Jurkat, Clone E6-1 (cell line): Measurements from ENCODE around the gene EIF1.
"Not testable (repeated sequence)": the region's sequence is repeated elsewhere in the genome, so short reads cannot be mapped to it uniquely, and the experiment has no call there.

Experiments used
- DNase-seq: peaks from one replicate; pipeline ENCODE4 v3.0.0-alpha.2; 2011; ENCODE audit warnings: low read depth, low spot score
- H3K4me3 ChIP-seq: 2 replicates; pipeline ENCODE4 v1.5.1; 2011; ENCODE audit warnings: mild to moderate bottlenecking, low read length, control low read depth, moderate library complexity

The EIF1 gene

DNA sequence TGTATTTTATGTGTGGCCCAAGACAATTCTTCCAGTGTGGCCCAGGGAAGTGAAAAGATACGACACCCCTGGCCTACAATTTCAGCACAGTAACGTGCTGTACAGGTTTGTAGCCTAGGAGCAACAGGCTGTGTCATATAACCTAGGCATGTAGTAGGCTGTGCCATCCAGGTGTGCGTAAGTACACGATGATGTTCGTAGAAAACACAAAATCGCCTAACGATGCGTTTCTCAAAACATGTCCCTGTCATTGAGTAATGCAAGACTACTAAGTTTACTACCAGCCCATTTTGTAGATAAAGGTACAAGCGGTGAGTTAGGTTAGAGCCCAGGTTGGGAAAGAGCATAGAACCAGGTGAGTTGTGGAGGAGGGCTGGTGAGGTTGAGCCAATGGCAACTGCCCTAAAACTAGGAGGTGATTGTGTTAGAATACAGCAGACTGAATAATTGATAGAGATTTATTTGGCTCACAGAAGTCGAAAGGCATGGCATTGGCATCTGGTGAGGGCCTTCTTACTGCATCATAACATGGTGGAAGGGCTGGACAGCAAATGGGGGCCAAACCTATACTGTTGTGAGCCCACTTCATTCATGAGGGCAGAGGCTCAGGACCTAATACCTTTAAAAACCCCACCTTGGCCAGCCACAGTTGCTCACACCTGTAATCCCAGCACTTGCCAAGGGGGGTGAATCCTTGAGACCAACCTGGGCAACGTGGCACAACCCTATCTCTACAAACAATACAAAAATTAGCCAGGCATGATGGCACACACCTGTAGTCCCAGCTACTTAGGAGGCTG, 4.2 kb downstream of the EIF1 start:
- no peak for DNase-seq
- H3K4me3 ChIP-seq: no peak overlapping the region

DNA sequence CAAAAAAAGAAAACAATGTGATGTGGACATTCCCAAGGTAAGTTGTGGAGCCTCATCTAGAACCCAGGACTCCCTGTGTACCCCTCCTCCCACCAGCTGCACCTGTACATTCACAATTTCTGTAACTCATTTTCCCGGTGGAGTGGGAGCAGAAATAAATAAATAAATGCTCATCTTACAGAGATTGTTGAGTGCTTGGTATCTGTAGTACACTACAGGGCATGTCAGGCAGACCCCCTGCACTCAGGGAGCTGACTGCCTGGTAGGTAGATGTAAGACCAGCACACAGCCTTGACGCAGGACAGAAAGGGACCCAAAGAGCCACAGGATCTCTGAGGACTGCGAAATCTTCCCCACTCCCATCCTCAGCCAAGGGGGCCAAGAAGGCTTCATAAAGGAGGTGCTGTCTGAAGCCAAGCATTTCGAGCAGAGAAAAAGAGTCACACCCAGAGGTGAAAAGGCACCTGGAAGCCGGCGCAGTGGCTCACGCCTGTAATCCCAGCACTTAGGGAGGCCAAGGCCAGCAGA, 6.5 kb downstream of the EIF1 start:
- no peak for DNase-seq
- no peak overlapping the region for H3K4me3 ChIP-seq

DNA sequence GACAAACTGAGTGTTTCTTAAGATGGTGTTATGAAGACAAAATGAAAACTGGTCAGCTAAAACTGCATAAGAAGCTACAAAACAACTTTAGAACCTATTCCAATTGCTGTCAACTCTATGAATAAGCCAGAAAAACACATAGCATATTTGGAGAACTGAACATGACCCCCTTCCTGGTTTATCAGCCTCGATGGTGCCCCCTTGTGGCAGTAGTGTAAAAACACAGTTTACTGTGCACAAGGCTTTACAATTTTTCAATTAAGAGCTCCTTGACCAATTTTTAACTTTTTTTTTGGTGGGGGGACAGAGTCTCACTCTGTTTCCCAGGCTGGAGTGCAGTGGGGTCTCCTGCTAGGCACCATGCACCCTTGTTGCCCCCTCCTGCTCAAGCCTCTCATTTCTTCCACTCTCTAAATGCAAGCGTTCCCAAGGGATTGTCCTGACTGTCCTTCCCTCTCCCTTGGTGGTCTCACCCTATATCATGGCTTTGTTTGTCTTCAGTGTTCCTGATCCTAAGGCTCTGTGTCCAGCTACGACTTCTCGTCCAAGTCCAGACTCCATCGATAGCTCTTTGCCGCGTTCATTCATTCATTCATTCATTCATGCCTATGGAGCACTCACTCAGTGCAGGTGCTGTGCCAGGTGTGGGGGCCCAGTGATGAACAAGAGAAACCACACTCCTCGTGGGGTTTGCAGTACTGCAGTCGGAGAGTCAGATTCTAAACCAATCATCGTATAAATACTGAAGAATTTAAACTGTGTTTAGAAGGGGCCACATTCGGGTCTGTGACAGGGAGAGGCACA, 7.5 kb downstream of the EIF1 start:
- H3K4me3 ChIP-seq: no peak overlapping the region
- peak; percentile 72 for DNase-seq

DNA sequence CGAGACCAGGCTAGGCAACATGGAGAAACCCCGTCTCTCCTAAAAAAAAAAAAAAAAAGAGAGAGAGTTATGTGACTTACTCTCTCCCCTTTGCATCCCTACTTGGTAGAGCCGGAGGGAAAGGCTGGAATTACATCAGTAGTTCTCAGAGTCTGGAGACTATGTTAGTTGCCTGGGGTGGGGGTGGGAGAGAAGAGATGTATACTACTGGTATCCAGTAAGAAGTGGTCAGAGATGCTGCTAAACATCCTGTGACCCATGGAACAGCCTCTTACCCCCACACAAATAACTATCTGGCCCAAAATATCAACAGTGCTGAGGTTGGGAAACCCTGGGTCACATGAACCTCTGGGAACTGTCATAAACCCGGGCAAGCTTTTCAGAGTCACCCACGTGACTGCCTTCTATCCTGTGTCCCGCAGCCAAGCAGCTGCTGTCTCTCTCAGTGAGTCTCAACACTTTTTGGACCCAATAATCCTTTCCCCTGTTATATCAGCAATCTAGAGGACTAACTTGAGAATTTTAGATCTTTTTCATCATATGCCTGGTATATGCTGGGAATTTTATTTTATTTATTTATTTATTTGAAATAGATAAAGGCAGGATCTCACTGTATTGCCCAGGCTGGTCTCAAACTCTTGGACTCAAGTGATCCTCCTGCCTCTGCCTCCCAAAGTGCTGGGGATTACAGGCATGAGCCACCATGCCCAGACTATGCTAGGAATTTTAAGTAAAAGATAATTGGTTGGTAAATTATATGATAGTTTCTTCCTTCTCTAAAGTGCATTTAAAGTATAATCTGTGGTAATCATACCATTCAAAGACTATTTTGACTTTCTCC, 8.7 kb downstream of the EIF1 start:
- H3K4me3 ChIP-seq: no peak overlapping the region
- no peak for DNase-seq

DNA sequence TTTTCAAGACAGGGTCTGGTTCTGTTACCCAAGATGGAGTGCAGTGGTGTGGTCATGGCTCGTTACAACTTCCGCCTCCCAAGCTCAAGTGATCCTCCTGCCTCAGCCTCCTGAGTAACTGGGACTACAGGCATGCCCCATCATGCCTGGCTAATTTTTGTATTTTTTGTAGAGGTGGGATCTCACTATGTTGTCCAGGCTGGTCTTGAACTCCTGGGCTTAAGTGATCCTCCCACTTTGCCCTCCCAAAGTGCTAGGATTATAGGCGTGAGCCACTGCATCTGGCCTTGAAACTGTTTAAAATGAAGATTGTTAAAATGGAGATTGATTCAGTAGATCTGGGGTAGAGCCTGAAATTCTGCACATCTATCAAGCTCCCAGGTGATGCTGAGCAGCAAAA, 12.2 kb downstream of the EIF1 start:
- H3K4me3 ChIP-seq, DNase-seq: not testable (repeated sequence)

DNA sequence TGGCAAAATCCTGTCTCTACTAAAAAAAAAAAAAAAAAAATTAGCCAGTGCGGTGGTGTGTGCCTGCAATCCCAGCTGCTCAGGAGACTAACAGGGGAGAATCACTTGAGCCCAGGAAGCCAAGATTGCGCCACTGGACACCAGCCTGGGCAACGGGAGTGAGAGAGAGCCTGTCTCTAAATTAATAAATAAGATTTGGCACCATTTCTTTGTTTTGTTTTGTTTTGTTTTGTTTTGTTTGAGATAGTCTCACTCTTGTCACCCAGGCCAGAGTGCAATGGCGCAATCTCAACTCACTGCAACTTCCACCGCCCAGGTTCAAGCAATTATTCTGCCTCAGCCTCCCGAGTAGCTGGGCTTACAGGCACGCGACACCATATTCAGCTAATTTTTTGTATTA, 14.0 kb downstream of the EIF1 start:
- DNase-seq: no peak
- H3K4me3 ChIP-seq: no peak overlapping the region

DNA sequence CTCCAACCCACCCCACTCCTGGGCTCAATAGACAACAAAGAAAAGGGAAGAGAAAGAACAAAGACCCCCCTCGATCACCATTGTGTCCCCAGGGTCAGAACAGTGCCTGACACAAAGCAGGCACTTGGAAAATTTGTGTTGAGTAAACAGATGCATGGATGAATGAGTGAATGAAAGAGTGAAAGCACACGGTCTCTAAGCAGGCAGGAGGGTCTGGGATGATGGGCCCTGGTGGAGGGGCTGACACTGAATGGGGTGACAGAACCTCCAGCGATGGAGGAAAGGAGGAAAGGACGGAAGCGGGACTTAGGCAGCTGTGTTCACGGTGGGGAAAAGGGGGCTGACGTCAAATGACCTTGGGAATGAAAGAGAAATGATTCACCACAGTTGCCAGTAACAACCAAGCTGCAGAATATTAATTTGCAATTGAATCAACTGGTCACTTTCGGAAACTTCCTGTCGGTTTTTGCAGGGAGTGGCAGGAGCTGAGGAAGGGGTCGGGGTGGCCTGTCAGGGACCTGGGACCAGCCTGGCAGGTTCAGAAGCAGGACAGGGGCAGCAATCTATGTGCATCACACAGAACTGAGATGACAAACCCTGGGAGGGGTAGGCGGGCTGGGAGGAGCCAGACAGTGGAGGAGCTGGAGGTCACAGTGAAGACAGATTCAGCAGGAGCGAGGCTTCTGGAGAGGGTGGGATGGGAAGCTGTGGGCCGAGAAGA, 16.7 kb downstream of the EIF1 start:
- no peak overlapping the region for H3K4me3 ChIP-seq
- no peak for DNase-seq

DNA sequence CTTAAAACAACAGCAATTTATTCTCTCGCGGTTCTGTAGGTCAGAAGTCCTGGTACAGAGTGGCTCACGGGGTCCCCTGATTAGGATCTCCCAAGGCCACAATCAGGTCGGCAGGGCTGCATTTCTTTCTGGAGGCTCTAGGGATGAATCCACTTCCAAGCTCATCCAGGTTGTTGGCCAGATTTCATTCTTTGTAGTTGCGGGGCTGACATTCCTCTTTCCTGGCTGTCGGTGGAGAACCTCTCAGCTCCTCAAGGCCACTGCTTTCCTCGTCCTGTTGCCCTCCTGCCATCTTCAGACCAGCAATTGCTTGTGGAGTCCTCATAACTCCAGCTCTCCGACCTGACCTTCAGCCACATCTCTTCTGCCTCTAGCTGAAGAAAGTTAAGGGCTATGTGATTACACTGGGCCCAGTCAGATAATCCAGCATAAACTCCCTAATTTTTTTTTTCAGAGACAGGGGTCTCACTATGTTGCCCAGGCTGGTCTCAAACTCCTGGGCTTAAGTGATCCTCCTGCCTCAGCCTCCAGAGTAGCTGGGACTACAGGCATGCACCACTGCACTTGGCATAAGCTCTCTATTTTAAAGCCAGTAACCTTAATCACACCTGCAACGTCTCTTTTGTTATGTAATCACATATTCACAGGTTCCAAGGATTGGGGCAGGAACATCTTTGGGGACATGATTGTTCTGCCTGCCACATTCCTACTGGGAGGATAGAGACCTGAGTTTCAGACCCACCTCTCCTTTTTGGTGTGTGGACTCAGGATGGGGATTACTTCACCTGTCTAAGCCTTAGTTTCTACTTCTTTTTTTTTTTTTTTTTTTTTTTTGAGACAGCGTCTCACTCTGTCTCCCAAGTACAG, 19.4 kb downstream of the EIF1 start:
- H3K4me3 ChIP-seq: no peak overlapping the region
- DNase-seq: no peak

DNA sequence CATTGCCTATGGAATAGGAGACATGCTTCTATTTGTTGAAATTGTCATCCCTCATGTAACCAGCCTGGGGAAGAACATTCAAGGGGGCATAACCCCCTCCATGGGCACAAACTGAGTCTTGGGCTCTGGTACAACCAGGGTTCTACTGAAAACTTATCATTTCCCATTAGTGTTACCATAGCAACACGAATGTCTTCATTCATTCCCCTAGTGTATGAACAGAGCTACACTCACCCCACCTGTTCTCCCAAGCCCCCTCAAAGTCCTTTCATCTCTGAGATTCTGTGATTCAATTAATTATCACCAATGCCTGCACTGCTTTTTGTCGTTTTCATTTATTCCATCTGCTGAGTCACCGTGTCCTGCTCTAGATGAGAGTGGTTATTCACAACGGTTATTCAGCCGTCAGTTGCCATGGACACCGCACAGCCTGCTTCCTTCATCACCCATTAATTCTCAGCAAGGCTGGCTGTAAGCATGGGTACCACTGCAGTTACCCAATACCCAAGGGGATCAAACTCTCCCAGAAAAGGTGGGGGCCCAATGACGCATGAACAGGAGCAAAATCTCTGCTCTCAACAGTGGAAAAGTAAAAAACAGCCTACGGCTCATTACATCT, 21.9 kb downstream of the EIF1 start:
- DNase-seq: no peak
- no peak overlapping the region for H3K4me3 ChIP-seq

DNA sequence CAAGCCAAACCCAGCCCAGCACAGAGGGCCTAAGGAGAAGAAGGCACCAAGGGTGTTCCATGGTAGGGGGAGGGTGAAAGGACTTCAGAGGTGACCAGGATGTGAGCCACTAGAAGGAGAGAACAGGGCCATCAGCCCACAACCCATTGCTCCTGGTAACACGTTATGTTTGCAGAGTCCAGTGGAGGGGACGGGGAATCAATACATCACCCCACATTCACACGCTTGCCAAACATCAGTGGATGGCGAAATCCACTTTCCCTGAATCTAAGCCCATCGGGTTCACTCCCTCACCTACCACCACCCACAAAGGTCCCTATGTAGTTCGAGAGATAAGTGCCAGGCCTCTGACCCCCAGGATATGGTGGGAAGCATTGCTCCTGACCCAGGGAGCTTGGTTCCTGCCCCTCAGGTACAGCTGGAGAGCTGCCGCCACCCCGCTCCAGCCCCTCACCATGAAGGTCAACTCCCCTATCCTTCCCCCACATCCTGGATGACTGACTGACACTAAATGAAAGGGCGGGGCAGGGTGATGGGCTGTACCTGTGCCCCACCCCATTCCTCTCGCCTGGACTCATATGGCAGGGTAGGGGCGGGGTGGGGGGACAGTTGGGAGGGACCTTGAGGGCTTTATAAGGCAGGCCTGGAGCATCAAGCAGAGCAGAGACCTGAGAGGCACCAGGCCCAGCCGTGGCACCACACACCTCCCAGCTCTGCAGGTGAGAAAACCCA, 23.1 kb downstream of the EIF1 start, which contains the start of gene GAST:
TSS of gene GAST (plus strand) at position 663 of the 732 bp plus-strand sequence. CDS start 3,106 bp downstream, outside the sequence.
- DNase-seq: no peak
- H3K4me3 ChIP-seq: no peak within 1 kb of the TSS

DNA sequence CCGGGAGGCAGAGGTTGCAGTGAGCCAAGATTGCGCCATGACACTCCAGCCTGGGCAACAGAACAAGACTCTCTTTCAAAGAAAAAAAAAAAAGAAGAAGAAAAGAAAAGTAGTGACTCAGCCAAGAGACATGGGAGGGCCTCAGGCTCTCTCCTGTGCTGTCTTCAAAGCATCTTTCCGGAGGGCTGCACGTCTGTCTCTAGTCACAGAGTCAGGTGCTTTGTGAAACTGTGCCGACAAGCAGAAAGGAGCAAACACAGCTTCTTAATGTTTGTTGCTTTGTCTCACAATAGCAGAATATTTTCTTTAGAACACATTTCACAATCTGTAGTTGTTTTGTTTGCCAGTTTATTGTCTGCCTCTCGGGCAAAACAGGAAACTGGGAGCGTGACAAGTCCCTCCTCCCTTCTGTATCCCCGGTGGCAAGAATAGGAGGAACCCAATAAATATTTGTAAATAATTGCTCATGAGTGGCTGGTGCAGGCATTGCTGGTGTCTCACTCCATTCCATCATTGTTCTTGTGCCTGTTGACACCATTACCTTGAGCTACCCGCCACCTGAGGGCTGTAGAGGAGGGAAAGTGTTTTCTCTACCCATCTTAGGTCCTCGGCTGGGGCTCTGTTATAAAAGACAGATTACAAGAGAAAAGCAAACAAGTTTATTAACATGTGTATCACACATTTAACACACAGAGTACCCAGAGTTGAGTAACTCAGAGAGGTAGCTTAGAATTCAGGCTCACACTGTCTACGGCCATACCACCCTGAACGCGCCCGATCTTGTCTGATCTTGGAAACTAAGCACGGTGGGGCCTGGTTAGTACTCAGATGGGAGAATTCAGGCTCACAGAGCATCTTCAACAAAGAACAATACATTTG, 29.0 kb downstream of the EIF1 start:
- DNase-seq: peak; percentile 52
- peak overlapping the region; percentile 9; the same call in 1 of the 2 replicates for H3K4me3 ChIP-seq

DNA sequence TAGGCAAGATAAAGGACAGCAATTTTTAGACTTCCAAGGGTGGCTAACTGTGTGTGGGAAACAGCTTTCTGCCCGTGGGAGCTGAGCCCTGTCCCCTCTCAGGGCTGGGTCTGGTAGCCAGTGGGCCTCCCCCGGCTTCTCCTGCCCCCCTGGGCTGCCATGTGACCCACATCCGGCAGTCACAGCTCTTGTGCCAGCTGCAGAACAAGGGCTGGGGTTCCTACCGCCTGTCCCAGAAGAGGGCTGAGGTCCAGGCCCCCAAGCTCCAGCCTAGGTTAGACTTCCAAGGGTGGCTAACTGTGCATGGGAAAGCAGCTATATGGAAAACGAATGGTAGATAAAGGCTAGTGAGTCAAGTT, 29.6 kb downstream of the EIF1 start:
- no peak overlapping the region for H3K4me3 ChIP-seq
- DNase-seq: no peak

DNA sequence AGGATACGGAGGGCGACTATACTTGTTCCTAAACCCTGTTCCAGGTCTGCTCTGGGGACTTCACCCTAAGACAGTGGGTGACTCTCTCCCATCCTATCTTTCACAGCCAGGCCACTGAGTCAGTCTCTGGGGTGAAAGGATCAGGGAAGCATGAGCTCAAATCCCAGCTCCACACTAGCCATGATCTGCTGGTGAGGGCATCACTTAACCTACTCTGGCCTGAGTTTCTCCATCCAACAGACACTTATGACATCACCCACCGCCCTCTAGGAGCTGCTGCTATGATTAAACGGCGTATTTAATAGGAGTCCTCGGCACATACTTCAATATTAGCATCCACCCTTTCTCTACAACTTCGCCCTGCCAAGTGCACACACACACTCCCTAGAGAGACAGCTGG, 33.5 kb downstream of the EIF1 start:
- H3K4me3 ChIP-seq: no peak overlapping the region
- DNase-seq: no peak

DNA sequence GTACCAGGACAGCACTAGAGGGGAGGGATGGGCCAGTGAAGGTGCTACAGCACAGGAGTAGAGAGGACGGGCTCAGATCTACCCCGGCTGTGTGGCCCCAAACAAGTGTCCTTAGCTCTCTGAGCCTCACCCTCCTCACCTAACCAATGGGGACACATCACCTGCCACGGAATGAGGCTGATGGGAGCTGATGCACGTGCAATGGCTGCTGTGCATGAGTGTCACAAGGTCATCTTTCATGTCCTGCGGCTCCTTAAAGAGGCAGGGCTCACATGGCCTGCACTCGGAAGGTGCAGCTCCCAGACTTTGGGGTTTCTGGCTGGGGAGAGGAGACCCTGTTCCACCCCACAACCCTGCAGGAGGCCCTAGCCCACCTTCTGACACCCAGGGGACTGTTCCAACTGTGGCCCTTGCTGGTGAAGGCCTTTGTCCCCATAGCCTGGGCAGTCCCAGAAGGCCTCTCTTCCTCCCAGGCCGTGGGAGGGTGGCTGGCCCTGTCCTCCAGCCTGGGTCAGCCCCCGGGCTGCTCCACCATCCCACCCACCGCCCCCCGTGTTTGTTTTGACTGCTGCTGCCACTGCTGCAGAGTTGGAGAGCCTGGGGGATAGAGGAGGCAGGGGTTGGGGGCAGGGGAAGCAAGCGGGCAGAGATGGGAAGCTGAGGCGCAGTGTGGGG, 35.3 kb downstream of the EIF1 start:
- DNase-seq: no peak
- H3K4me3 ChIP-seq: no peak overlapping the region

DNA sequence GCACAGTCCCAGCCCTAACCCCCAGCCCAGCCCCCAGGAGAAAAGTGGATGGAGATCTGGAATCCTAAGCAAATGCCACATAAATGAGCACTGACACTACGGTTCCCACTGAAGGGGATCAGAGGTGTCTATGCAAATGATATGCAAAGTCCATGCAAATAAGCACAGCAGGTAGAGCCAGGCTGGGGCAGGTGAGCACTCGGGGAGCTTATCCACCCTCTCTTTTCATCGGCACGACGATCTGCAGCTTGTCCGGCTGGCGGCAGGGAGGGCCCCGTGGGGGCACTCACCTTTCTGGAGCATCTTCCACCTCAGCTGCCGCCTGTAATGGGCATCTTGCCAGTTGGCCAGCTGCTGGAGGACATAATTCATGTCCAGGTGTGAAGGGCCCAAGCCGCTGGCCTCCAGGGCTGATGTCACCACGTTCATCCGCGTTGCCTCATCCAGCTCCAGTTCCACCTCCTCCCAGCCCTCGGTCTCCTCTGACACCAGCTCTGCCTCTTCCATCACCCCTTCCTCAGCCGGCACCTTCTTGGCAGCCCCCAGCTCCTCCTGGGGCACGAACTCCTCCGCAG, 35.9 kb downstream of the EIF1 start:
- no peak for DNase-seq
- H3K4me3 ChIP-seq: no peak overlapping the region
